ENCODE results near the gene POU4F3.

Gene POU4F3

GRCh38 chr5:146336197-146336596, 2.4 kb upstream of the POU4F3 start:
- Histone ChIP-seq H3K9me3 (no peaks in the 10 kb centered on the region), H3K27me3 (peaks cover 88% of the 10 kb centered on the region), H3K4me3 (ENCODE audit: low read depth, low read length) (no peak overlapping the region), H3K36me3 (no peaks in the 10 kb centered on the region), H3K4me1 (no peaks in the 10 kb centered on the region)
- no peak for DNase-seq
- TF ChIP-seq, protein P1, sequence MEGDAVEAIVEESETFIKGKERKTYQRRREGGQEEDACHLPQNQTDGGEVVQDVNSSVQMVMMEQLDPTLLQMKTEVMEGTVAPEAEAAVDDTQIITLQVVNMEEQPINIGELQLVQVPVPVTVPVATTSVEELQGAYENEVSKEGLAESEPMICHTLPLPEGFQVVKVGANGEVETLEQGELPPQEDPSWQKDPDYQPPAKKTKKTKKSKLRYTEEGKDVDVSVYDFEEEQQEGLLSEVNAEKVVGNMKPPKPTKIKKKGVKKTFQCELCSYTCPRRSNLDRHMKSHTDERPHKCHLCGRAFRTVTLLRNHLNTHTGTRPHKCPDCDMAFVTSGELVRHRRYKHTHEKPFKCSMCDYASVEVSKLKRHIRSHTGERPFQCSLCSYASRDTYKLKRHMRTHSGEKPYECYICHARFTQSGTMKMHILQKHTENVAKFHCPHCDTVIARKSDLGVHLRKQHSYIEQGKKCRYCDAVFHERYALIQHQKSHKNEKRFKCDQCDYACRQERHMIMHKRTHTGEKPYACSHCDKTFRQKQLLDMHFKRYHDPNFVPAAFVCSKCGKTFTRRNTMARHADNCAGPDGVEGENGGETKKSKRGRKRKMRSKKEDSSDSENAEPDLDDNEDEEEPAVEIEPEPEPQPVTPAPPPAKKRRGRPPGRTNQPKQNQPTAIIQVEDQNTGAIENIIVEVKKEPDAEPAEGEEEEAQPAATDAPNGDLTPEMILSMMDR (IDR thresholded peaks at IDR 0.05; ENCODE audit: low read depth, low read length) = no peak

- H3K4me3 ChIP-seq (ENCODE audit: low read depth, low read length) = no peak overlapping the region
- DNase-seq = no peak
Measured at GRCh38 chr5:146337264-146337904, 1.3 kb upstream of the POU4F3 start.

GRCh38 chr5:146337928-146338327, 711 bp upstream of the POU4F3 start:
- Histone ChIP-seq H3K4me3 (ENCODE audit: low read depth, low read length) (no peak overlapping the region), H3K4me1 (no peaks in the 10 kb centered on the region), H3K36me3 (no peaks in the 10 kb centered on the region), H3K9me3 (no peaks in the 10 kb centered on the region), H3K27me3 (peaks cover 95% of the 10 kb centered on the region)
- no peak for DNase-seq
- TF ChIP-seq, protein P1 (IDR thresholded peaks at IDR 0.05; ENCODE audit: low read depth, low read length) = no peak

More at GRCh38 chr5:146337264-146337904, 1.3 kb upstream of the POU4F3 start:
- TF ChIP-seq, protein P1 (IDR thresholded peaks at IDR 0.05; ENCODE audit: low read depth, low read length) = no peak
- no peaks in the 10 kb centered on the region for H3K9me3 ChIP-seq
- H3K36me3 ChIP-seq = no peaks in the 10 kb centered on the region
- no peaks in the 10 kb centered on the region for H3K4me1 ChIP-seq
- H3K27me3 ChIP-seq = peaks cover 94% of the 10 kb centered on the region

GRCh38 chr5:146339715-146340259, 1.1 kb downstream of the POU4F3 start:
- Histone ChIP-seq H3K4me1 (no peaks in the 10 kb centered on the region), H3K36me3 (no peaks in the 10 kb centered on the region), H3K4me3 (ENCODE audit: low read depth, low read length) (no peak overlapping the region), H3K9me3 (no peaks in the 10 kb centered on the region), H3K27me3 (peaks cover 95% of the 10 kb centered on the region)
- DNase-seq = no peak
- TF ChIP-seq, protein P1 (IDR thresholded peaks at IDR 0.05; ENCODE audit: low read depth, low read length) = no peak

GRCh38 chr5:146340260-146341081, 1.8 kb downstream of the POU4F3 start:
- H3K9me3 ChIP-seq = peaks cover 3% of the 10 kb centered on the region; the same call in 1 of the 2 replicates
- TF ChIP-seq, protein P1 (IDR thresholded peaks at IDR 0.05; ENCODE audit: low read depth, low read length) = no peak
- H3K27me3 ChIP-seq = peaks cover 99% of the 10 kb centered on the region
- DNase-seq = no peak
- no peak overlapping the region for H3K4me3 ChIP-seq (ENCODE audit: low read depth, low read length)
- H3K36me3 ChIP-seq = no peaks in the 10 kb centered on the region
- H3K4me1 ChIP-seq = no peaks in the 10 kb centered on the region
